ENCODE measurements around the gene FBXO24. TPM values are rescaled to one million over a fixed set of nuclear protein-coding genes. Genes with fewer than 3 reads are reported as not detected.

The FBXO24 gene
- total RNA-seq, 6 experiments from 2014 or later: 0.25 to 1.0 (median 0.45) TPM

- ATAC-seq: no peak
- TF ChIP-seq CTCF (IDR thresholded peaks at IDR 0.05) (no peak), POLR2A (IDR thresholded peaks at IDR 0.05) (peak; percentile 12)
- Histone ChIP-seq H3K9me3 (no peaks in the 10 kb centered on the region), H3K4me1 (peaks cover 0 to 27% (median 12%) of the 10 kb centered on the region in 4 donors), H3K27ac (no peak overlapping the region), H3K4me3 (no peak overlapping the region), H3K36me3 (peaks cover 0 to 31% (median 4%) of the 10 kb centered on the region in 4 donors), H3K27me3 (no peaks in the 10 kb centered on the region)
- intact Hi-C loops (cut with DNase I): loop anchor here in 1 of 2 donors (5.0 kb wide), 1 partner anchor 119 kb away; the partner anchor contains the start of gene GIGYF1
- DNase-seq: no peak
- 52% methylated on average over 3 of the region's 30 CpGs for WGBS (ENCODE audit: insufficient coverage, low coverage, low lambda C conversion rate, missing lambda C conversion rate)
Measured at GRCh38 chr7:100572949-100573675, 13.0 kb upstream of the FBXO24 start.

GRCh38 chr7:100573691-100574361 lies 12.3 kb upstream of the FBXO24 start, which contains the start of gene SAP25:
TSS of gene SAP25 (minus strand) at chr7:100573900. CDS start at chr7:100573742, 158 bp downstream.
- no peak for ATAC-seq

GRCh38 chr7:100574362-100575205 lies 11.5 kb upstream of the FBXO24 start:
- Histone ChIP-seq H3K36me3 (peaks cover 0 to 44% (median 7%) of the 10 kb centered on the region in 4 donors), H3K9me3 (no peaks in the 10 kb centered on the region), H3K4me1 (peaks cover 0 to 16% (median 6%) of the 10 kb centered on the region in 4 donors), H3K4me3 (no peak overlapping the region), H3K27ac (peak overlapping the region in 2 of 3 donors; percentile 72 to 85), H3K27me3 (no peaks in the 10 kb centered on the region)
- TF ChIP-seq CTCF (IDR thresholded peaks at IDR 0.05) (no peak), POLR2A (IDR thresholded peaks at IDR 0.05) (no peak)
- DNase-seq (peak in 1 of 3 donors; percentile 58), ATAC-seq (no peak)
- 85% methylated on average over 28 of the region's 44 CpGs for WGBS (ENCODE audit: insufficient coverage, low coverage, low lambda C conversion rate, missing lambda C conversion rate)
- intact Hi-C loops (cut with DNase I): loop anchor here in 1 of 2 donors (5.0 kb wide), 1 partner anchor 118 kb away; the partner anchor contains the start of gene GIGYF1

More at GRCh38 chr7:100573691-100574361, 12.3 kb upstream of the FBXO24 start, which contains the start of gene SAP25:
- WGBS (ENCODE audit: insufficient coverage, low coverage, low lambda C conversion rate, missing lambda C conversion rate): 85% methylated on average over 9 of the region's 70 CpGs
- H3K4me1 ChIP-seq: peaks cover 0 to 21% (median 9%) of the 10 kb centered on the region in 4 donors
- no peak within 1 kb of the TSS for H3K4me3 ChIP-seq
- peaks cover 0 to 38% (median 7%) of the 10 kb centered on the region in 4 donors for H3K36me3 ChIP-seq
- TF ChIP-seq POLR2A (IDR thresholded peaks at IDR 0.05): no peak
- peak in 3 of 4 donors; percentile 11 to 19 (median 14) for TF ChIP-seq CTCF (IDR thresholded peaks at IDR 0.05)
- intact Hi-C loops (cut with DNase I): loop anchor here in 1 of 2 donors (5.0 kb wide), 1 partner anchor 118 kb away; the partner anchor contains the start of gene GIGYF1
- no peaks in the 10 kb centered on the region for H3K9me3 ChIP-seq
- no peaks in the 10 kb centered on the region for H3K27me3 ChIP-seq
- H3K27ac ChIP-seq: peak within 1 kb of the TSS in 2 of 3 donors; percentile 72 to 85
- no peak for DNase-seq

- no peaks in the 10 kb centered on the region for H3K27me3 ChIP-seq
- peak overlapping the region in 2 of 3 donors; percentile 72 to 85 for H3K27ac ChIP-seq
- H3K36me3 ChIP-seq: peaks cover 0 to 49% (median 7%) of the 10 kb centered on the region in 4 donors
- peak in 1 of 4 donors; percentile 8 for TF ChIP-seq CTCF (IDR thresholded peaks at IDR 0.05)
- TF ChIP-seq POLR2A (IDR thresholded peaks at IDR 0.05): peak; percentile 33
- ATAC-seq: peak; percentile 19 to 80 (median 48)
- WGBS (ENCODE audit: insufficient coverage, low coverage, low lambda C conversion rate, missing lambda C conversion rate): 35% methylated on average over 5 of the region's 14 CpGs
- no peaks in the 10 kb centered on the region for H3K9me3 ChIP-seq
- intact Hi-C loops (cut with DNase I): no loop called here
- DNase-seq: peak; percentile 49 to 96 (median 93)
- H3K4me3 ChIP-seq: no peak overlapping the region
- peaks cover 0 to 16% (median 5%) of the 10 kb centered on the region in 4 donors for H3K4me1 ChIP-seq
Measured at GRCh38 chr7:100575206-100575631, 10.9 kb upstream of the FBXO24 start.

Data from right lobe of liver (tissue), 6 donors.